GM18502 (cell line): ENCODE measurements around the gene SETD1A.

Source experiments
- ATAC-seq: cut with Tn5 transposase; IDR thresholded peaks from one replicate; pipeline ENCODE4 v1.9.1; 2021; ENCODE audit warnings: mild to moderate bottlenecking; ENCODE audit not compliant: unreplicated experiment, poor library complexity

The SETD1A gene

DNA sequence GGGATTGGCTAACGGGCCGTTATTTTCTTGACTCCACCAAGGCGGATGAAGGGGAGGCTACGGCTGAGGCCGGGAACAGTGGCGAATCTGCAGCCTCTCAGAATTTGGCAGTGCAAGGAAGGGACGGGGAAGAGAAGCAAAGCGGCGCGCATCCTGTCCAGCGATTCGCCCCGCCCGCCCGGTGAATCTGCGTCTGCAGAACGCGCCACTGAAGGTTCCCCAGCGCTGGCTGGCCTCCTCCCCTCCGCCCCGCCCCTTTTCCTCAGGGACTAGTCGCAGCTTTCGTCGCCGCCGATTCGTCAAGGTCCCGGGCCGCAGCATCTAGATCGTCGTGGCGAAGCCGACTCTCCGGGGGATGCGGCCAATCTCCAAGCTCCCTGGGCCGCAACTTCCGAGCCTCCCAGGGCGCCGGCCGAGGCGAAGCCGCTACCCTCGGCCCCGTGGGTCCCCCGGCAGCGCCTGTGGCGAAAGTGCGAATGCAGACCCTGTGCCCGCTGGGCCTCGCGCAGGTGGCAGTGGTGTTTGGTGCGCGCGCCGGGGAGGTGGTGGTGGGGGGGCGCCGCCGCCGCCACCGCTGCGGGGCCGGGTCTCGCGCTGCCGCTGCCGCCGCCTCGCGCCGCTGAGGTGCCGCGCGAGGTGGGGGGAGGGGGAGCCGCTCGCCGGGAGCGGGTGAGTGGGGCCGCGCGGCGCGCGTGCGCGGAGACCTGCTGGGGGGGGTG lies at the start of gene SETD1A:
SETD1A (plus strand) TSS at position 299 of the 719 bp plus-strand sequence. CDS start 978 bp downstream, outside the sequence.
- peak; percentile 72 for ATAC-seq

DNA sequence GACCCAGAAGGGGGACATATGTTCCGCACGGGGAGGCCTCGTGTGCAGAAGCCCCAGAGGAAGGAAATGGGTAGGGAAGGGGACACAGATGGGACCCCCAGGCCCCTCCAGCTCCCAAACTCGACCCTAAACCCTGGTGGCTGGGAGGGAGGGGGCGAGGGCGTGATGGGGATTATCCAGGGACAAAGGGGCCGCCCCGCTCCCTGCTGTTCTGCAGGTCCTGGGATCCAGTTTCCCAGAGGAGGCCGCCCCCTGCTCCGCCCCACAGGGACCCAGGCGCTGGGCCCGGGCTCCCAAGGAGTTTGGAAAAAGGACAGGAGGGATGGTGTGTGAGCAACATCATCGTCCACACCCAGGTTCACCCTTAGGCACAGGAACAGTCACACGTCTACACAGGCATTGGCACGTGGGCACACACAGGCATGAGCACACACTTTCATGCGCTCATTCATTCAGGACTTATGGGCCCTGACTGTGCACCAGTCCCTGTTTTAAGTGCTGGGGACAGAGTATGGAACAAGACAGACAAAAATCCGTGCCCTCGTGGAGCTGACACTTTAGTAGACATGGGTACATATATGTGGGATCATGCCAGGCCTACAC lies 47.0 kb upstream of the SETD1A start:
- no peak for ATAC-seq

DNA sequence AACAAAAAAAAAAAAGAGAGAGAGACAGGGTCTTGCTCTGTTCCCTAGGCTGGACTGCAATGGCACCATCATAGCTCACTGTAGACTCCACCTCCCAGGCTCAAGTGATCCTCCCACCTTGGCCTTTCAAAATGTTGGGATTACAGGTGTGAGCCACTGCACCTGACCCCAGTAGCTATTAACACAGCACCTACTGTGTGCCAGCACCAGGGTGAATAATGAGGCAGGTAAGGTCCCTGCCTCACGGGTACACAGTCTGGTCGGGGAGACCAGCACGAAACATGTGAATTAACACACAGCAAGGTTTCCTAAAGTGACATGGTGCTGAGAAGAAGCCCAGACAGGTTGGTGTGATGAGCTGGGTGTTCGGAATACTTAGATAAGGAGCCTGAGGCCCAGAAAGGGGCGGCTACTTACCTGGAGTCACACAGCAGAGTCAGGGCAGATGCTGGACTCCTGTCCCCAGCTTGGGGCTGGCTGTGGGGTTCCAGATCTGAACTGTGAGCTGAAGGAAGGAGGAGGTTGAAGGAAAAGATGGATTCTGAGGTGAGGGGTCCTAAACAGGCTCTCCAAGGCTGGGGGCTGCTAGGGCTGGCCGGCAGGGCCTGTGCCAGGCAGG lies 44.7 kb upstream of the SETD1A start:
- no peak for ATAC-seq

DNA sequence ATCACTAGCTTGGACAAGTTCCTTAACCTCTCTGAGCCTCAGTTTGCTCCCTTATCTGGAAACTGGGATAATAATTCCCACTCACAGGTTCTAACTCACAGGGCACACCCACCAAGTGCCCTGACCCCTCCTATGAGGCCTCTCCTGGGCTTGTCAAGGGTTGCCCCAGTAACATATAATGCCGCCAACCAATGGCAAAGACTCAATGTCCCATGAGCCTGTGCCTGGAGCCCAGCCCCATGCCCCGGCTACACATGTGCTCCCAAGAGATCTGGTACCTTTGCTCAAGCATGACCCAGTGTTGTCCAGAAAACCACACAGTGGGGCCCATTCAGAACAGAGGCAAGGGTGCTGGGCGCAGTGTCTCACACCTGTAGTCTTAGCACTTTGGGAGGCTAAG lies 42.7 kb upstream of the SETD1A start:
- ATAC-seq: no peak

DNA sequence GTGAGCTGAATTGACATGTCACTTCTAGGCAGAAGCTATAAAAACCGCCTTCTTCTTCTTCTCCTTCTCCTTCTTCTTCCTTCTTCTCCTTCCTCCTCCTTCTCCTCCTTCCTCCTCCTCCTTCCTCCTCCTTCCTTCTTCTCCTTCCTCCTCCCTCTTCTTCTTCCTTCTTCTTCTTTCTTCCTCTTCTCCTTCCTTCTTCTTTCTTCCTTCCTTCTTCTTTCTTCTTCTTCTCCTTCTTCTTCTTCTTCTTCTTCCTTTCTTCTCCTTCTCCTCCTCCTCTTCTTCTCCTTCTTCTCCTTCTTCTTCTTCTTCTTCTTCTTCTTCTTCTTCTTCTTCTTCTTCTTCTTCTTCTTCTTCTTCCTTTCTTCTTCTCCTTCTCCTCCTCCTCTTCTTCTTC lies 38.9 kb upstream of the SETD1A start:
- no peak for ATAC-seq

DNA sequence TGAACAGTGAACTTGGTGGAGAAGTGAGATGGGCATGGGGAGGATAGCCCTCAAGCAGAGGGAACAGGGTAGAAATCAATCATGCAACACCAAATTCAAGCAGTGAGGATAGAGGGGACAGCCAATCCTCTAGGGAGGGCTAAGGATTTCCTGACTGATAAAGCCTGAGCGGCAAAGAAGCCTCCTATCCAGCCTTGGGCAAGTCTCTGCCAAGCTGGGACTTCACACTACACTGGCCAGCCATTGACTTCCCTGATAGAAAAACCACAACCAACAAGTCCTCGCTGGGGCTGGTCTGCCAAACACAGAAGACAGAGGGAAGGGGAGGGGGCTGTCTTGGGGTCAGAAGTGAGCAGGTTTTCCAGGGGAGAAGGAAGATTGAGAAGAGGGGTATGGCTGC lies 36.7 kb upstream of the SETD1A start:
- no peak for ATAC-seq

DNA sequence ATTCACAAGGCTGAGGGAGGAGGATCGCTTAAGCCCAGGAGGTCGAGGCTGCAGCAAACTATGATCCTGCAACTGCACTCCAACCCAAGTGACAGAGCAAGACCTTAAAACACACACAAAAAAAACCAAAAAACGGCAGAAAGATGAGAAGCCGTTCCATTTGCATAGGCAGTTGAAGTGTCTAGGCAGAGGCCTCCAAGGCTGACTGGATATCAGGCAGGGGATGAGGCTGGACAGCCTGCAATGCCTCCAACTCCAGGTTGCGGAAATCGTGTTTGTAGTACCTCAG lies 36.2 kb upstream of the SETD1A start:
- no peak for ATAC-seq

DNA sequence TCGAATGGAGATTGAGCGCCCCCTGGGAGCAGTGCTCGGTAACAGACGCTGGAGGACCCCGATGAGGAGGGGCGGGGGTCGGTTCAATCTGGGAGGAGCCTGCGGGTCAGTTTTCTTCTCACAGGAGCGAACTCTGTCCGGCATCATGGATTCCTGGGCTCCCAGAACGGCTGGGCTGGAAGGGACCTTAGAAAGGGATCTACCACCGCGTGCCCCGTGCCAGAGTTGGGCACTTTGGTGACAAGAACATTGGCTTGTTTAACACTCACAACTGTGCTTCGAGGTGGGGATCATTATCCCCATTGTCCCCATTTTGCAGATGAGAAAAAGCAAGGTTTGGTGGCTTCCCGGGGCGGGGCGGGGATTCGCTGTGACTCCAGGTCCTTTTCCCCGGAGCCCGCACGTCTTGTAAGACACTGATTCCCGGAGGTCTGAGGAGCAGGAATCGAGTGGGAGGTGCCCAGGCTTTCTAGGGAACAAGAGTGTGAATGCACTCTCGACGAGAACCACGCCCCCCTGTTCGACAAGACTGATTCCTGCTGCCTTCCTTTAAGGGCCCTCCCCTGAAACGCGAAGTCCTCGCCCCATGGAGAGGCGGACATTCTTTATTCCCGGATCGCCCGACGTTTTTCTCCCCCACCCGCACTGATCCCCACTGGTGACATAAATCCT lies 35.7 kb upstream of the SETD1A start:
- ATAC-seq: peak; percentile 3

DNA sequence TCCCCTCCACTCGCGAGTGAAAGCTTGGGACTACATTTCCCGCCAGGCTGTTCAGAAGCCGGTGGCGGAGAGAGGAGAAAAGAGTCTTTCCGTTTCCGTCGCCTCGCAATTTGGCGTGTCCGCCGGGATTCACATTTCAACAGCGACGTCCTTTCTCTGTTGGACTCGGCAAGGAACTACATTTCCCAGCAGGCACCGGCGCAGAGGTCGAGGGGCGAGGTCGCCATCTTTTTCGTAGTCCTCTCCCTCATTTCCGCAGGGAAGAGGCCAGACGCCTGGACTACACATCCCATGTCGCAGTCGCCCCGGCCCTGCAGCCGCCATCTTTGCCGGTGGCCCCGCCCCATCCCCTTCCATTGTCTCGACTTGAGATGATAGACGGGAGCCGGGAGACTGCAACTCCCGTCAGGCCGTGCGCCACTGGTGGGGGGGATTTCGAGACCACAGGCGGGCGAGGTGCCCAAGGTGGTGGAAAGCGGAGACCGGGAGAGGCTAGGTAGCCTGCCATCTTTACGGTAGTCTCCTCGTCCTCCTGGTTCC lies 35.1 kb upstream of the SETD1A start:
- ATAC-seq: peak; percentile 71

DNA sequence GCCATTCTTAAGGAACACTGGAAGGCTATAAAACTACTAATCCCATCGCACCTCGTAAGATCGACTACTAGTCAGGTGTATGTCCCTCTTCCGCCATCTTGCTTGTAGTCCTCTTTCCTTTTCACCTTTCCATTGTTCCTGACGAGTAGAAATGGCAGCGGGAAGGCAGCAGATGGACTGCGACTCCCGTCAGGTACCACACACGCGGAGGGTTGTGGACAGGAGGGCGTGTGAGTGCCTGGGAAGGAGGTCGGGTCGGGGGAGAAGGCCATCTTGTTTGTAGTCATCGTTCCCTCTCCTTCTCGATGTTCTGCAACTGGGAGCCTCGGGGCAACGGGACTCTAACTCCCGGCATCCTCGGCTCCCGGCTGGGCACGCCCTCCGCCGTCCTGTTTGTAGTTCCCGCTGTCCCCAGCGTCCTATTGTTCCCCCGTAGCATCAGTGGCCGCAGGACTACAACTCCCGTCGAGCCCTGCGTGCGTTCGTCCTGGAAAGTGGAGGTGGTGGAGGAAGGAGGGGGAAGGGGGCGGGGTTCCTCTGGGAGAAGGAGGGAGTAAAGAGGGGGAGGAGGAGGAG lies 34.5 kb upstream of the SETD1A start:
- peak; percentile 67 for ATAC-seq

DNA sequence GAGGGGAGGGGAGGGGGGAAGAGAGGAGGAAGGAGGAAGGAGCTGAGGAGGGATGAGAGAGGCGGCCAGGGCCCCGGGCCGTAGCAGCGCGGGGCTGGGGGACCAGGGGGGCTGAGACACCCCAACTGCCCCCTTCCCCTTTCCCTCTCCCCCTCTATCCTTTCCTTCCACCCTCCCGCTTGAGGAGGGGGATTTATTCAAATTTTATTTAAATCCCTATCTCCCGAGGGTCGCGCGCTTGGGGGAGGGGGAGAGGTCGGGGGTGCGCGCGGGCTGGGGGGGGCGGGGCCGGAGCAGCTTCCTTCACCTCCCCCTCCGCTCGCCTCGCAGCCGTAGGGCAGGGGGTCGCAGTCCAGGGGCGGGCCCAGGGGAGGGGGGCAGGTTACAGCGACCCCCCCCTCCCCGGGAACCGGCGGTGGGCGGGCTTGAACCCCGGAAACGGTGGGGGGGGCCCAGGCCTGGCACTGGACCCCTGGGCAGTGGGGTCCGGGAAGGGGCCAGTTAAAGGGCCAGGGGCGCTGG lies 33.9 kb upstream of the SETD1A start, which contains the start of gene FBXL19:
FBXL19 (plus strand) TSS at position 19 of the 522 bp plus-strand sequence. CDS start 2,183 bp downstream, outside the sequence.
- ATAC-seq: no peak

DNA sequence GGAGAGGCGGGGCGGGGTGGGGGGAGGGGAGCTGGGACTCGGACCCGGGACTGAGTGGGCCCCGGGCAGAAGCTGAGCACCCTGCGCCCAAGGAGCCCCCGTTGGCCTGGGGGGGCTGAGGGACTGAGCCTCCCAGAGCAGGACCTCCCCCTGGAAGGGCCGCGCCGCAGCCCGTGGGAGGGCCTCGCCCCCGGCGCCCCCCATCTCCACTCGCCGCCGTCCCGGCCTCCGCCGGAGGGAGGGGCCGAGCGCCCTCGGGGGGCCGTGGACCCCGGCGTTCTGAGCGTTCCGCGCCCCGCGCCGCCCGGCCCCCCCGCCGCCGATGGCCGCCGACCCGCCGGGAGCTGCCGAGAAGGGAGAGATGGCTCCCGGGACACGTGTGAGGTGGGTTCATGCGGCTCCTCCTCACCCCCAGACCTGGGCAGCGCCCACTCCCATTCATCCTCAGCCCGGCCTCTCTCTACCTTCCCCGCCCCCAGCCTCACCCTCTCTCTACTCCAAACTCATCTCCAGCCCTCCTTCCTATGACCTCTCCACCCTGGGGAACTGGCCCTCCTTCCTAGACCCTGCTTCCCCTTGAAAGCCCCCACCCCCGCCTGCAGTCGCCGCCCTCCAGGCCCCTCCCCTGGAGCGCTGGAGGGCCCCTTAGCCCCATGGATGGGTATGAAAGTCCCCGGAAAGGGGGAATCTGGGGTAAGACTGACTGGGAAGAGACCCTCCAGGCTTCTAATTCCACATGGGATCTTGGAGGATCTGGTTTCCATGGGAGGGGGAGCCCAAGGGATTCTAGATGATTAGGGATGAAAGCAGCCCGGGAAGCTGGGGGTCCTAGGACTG lies 33.3 kb upstream of the SETD1A start:
- ATAC-seq: no peak

DNA sequence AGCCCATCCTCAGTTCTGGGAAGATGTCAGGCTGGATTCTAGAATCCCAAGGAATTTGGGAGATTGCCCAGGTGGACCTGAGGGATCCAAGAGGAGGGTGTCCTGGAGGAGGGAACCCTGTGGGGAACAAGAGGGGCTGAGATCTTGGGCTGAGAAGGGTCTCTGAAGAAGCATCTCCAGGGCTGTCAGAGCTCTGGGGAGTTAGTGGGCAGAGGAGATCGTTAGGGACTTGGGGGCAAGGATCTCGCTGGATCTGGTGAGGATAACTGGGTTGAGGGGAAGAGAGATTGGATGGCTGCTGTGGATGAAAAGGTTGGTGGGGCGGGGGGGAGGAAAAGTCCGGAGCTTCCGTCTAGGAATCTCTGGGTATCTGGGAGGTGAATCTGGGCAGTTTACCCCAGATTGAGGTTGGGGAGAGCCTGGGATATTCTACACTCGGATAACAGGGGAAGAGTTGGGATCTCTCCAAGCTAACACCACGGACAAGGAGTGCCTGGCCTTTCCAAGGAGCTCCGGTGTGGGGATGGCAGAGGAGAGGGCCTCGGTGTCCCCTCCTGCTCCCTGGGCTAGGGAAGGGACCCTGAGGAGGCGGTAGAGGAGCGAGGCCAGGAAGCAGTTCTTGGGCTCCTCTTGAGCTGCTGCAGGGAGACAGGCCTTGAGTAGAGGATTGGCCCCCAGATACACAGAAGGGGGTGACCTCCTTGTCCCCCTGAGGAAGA lies 32.5 kb upstream of the SETD1A start:
- no peak for ATAC-seq

DNA sequence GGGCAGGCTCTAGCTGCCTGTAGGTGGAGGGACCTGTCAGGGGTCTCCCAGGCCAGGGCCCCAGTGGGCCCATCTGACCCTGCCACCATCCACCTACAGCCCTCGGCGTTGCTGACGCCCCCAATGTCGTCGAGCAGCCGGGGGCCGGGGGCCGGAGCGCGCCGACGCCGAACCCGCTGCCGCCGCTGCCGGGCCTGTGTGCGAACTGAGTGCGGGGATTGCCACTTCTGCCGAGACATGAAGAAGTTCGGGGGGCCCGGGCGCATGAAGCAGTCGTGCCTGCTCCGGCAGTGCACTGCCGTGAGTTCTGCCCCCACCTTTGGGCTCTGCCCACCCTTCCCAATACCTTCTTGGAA lies 31.9 kb upstream of the SETD1A start:
- no peak for ATAC-seq

DNA sequence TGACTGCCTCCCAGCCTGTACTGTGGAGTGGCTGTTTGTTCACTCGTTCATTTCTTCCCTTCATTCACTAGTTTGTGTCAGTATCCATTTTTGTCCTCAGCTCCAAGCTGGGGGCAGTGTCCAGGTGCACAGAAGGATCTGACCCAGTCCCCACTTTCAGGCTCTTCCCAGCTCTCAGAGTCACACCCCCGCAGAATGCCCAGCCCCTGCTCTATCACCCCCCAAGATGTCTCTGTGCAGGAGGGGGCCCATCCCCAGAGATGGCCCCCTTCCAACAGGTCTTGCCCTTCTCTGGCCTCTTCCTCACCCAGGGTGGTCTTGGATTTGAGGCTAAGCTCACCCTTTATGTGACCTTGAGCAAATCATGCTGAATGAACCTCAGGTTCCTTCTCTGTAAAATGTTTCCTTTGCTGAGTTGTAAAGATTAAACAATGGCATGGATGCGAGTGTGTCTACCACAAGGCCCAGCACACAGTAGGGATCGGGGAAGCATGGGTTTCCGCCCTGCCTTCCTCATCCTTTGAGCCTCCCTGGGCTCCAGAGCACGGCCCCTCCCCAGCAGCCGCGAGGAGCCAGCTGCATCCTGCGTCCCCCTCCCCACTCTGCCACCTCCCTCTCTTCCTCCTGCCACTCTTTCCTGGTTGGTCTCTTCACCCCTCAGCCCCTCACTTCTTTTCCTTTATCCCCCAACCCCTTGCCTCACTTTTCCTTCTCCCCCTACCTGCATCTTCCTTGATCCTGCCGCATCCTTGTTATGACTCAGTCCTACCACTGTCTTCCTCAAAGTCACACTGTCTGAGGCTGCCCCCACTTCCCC lies 31.4 kb upstream of the SETD1A start:
- no peak for ATAC-seq

DNA sequence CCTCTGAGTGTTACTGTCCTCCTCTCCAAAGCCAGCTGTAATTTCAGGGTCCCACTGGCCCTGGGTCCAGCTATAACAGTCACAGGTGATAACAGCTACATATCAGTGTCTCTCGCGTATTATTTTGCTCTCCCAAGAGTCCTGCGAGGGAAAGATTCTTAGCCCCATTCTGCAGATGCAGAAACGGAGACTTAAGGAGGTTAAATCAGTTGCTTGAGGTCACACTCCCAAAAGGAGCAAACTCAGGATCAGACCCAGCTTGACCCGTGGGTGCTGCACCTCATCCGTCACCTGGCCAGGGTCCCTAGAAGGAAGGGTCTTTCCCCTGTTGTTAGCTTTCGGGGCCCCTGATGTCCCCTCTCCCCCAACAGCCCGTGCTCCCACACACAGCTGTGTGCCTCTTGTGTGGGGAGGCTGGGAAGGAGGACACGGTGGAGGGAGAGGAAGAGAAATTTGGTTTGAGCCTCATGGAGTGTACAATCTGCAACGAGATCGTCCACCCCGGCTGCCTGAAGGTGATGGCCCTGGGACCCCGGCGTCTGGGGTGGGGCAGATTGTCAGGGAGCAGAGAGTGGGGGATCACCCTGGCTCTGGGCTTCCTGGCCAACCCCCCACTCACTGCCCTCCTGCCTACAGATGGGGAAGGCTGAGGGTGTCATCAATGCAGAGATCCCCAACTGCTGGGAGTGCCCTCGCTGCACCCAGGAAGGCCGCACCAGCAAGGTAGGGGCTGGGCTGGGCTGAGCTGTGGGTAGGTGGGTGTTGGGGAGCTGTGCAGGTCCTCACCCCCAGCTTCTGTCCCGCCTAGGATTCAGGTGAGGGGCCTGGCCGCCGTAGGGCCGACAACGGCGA lies 30.4 kb upstream of the SETD1A start:
- ATAC-seq: no peak

DNA sequence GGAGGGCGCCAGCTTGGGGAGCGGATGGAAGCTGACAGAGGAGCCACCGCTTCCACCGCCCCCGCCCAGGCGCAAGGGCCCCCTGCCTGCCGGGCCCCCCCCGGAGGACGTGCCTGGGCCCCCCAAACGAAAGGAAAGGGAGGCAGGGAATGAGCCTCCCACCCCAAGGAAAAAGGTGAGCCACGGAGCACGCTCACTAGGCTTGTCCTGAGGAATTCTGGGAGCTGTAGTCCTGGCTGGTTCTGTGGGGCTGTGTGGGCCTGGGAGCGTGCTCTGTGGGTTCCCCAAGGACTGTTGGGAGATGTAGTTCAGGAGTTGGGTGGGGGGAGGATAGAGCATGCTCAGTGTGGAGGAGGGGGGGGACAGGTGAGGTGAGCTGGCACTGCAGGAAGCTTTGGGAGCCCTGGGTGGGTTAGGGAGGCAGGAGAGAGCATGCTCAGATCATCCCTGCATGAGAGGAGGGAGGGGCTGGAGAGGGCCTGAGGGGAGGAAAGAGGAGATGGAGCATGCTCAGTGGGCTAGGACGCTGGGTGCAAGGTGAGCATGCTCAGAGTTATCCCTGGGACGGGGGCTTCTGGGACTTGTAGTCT lies 29.7 kb upstream of the SETD1A start:
- ATAC-seq: no peak
